Measurements from ENCODE around the gene OR9A4.

Gene OR9A4

GRCh38 chr7:141877365-141877764, 38.8 kb upstream of the OR9A4 start:
- Histone ChIP-seq H3K27me3 (ENCODE audit: insufficient read depth, low read length, poor library complexity, severe bottlenecking) (no peaks in the 10 kb centered on the region), H3K9me3 (ENCODE audit: insufficient read depth, low read depth, low read length) (no peaks in the 10 kb centered on the region), H3K4me1 (ENCODE audit: insufficient read depth, low read length, poor library complexity, severe bottlenecking) (no peaks in the 10 kb centered on the region), H3F3A (ENCODE audit: low read depth) (no peaks in the 10 kb centered on the region), H3K9me2 (replicated peaks; ENCODE audit: low read depth, low read length) (no peaks in the 10 kb centered on the region), H3K4me3 (ENCODE audit: low read length, poor library complexity, severe bottlenecking) (no peak overlapping the region), H3K36me3 (ENCODE audit: insufficient read depth, low read length) (no peaks in the 10 kb centered on the region), H4K20me1 (ENCODE audit: insufficient read depth, low read length, poor library complexity, severe bottlenecking) (no peaks in the 10 kb centered on the region), H3K79me2 (ENCODE audit: insufficient read depth, low read length) (no peaks in the 10 kb centered on the region), H2AFZ (ENCODE audit: low read length) (no peak overlapping the region), H3K9ac (ENCODE audit: low read depth, low read length, poor library complexity, severe bottlenecking) (no peak overlapping the region), H3K4me2 (ENCODE audit: low read depth, low read length, poor library complexity, severe bottlenecking) (no peak overlapping the region)
- TF ChIP-seq CTCF (conservative IDR thresholded peaks at IDR 0.05; ENCODE audit: low read length) (no peak), EZH2phosphoT487 (IDR thresholded peaks at IDR 0.05; ENCODE audit: borderline replicate concordance) (no peak)

- Histone ChIP-seq H3K36me3 (ENCODE audit: insufficient read depth, low read length) (no peaks in the 10 kb centered on the region), H3K4me3 (ENCODE audit: low read length, poor library complexity, severe bottlenecking) (no peak overlapping the region), H3F3A (ENCODE audit: low read depth) (no peaks in the 10 kb centered on the region), H2AFZ (ENCODE audit: low read length) (no peak overlapping the region), H3K9ac (ENCODE audit: low read depth, low read length, poor library complexity, severe bottlenecking) (no peak overlapping the region), H3K27me3 (ENCODE audit: insufficient read depth, low read length, poor library complexity, severe bottlenecking) (no peaks in the 10 kb centered on the region), H3K4me2 (ENCODE audit: low read depth, low read length, poor library complexity, severe bottlenecking) (no peak overlapping the region), H3K9me3 (ENCODE audit: insufficient read depth, low read depth, low read length) (no peaks in the 10 kb centered on the region), H3K9me2 (replicated peaks; ENCODE audit: low read depth, low read length) (no peaks in the 10 kb centered on the region), H3K4me1 (ENCODE audit: insufficient read depth, low read length, poor library complexity, severe bottlenecking) (no peaks in the 10 kb centered on the region), H4K20me1 (ENCODE audit: insufficient read depth, low read length, poor library complexity, severe bottlenecking) (no peaks in the 10 kb centered on the region), H3K79me2 (ENCODE audit: insufficient read depth, low read length) (no peaks in the 10 kb centered on the region)
- TF ChIP-seq CTCF (conservative IDR thresholded peaks at IDR 0.05; ENCODE audit: low read length) = no peak
- TF ChIP-seq EZH2phosphoT487 (IDR thresholded peaks at IDR 0.05; ENCODE audit: borderline replicate concordance) = no peak
Measured at GRCh38 chr7:141880960-141881359, 35.2 kb upstream of the OR9A4 start.

GRCh38 chr7:141884539-141885225, 31.5 kb upstream of the OR9A4 start:
- H3F3A ChIP-seq (ENCODE audit: low read depth) = no peaks in the 10 kb centered on the region
- H3K79me2 ChIP-seq (ENCODE audit: insufficient read depth, low read length) = no peaks in the 10 kb centered on the region
- H2AFZ ChIP-seq (ENCODE audit: low read length) = no peak overlapping the region
- H3K9me3 ChIP-seq (ENCODE audit: insufficient read depth, low read depth, low read length) = no peaks in the 10 kb centered on the region
- H3K9ac ChIP-seq (ENCODE audit: low read depth, low read length, poor library complexity, severe bottlenecking) = no peak overlapping the region
- H3K27me3 ChIP-seq (ENCODE audit: insufficient read depth, low read length, poor library complexity, severe bottlenecking) = no peaks in the 10 kb centered on the region
- no peaks in the 10 kb centered on the region for H4K20me1 ChIP-seq (ENCODE audit: insufficient read depth, low read length, poor library complexity, severe bottlenecking)
- no peaks in the 10 kb centered on the region for H3K36me3 ChIP-seq (ENCODE audit: insufficient read depth, low read length)
- H3K4me1 ChIP-seq (ENCODE audit: insufficient read depth, low read length, poor library complexity, severe bottlenecking) = no peaks in the 10 kb centered on the region
- no peak for TF ChIP-seq EZH2phosphoT487 (IDR thresholded peaks at IDR 0.05; ENCODE audit: borderline replicate concordance)
- TF ChIP-seq CTCF (conservative IDR thresholded peaks at IDR 0.05; ENCODE audit: low read length) = no peak
- H3K9me2 ChIP-seq (replicated peaks; ENCODE audit: low read depth, low read length) = no peaks in the 10 kb centered on the region
- no peak overlapping the region for H3K4me3 ChIP-seq (ENCODE audit: low read length, poor library complexity, severe bottlenecking)
- H3K4me2 ChIP-seq (ENCODE audit: low read depth, low read length, poor library complexity, severe bottlenecking) = no peak overlapping the region
